Measurements from ENCODE around the gene SERGEF.

SERGEF gene

DNA sequence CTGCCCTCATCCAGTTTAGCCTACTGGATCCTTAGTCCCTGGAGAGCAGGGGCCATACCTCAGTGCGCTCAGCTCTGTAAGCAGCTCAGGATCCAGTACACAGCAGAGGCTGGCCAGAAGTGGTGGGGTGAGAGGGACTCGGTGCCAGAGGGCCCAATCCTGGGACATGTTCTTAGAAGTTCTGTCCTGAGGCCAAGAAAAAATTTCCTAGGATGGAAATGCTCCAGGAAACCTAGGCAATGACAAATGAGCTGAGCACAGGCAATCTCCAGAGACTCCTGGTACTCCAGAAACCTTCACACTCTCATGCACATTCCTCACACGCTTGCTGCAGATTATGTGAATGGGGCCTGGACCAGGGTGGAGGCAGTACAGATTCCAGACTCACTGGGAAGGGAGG, 89.6 kb downstream of the SERGEF start:
- Histone ChIP-seq H4K20me1 (ENCODE audit: control insufficient read depth, insufficient read depth, low read depth, low read length) (no peaks in the 10 kb centered on the region), H3K4me3 (ENCODE audit: low read length) (no peak overlapping the region), H3K9me3 (ENCODE audit: control insufficient read depth, insufficient read depth, low read length) (no peaks in the 10 kb centered on the region), H3K27me3 (ENCODE audit: control insufficient read depth, low read length) (no peaks in the 10 kb centered on the region), H3K36me3 (ENCODE audit: control insufficient read depth, low read length) (peaks cover 8% of the 10 kb centered on the region), H3F3A (ENCODE audit: control insufficient read depth, insufficient read depth) (no peaks in the 10 kb centered on the region), H3K4me2 (ENCODE audit: low read length) (no peak overlapping the region), H3K4me1 (ENCODE audit: control insufficient read depth, low read length) (no peaks in the 10 kb centered on the region), H3K79me2 (ENCODE audit: control insufficient read depth, low read length) (no peaks in the 10 kb centered on the region), H3K27ac (ENCODE audit: low read depth, low read length) (no peak overlapping the region), H3K9me2 (replicated peaks; ENCODE audit: control insufficient read depth, low read length) (no peaks in the 10 kb centered on the region)
- no peak for TF ChIP-seq EZH2phosphoT487 (IDR thresholded peaks at IDR 0.05; ENCODE audit: borderline replicate concordance, low read length)
- TF ChIP-seq, protein P1, sequence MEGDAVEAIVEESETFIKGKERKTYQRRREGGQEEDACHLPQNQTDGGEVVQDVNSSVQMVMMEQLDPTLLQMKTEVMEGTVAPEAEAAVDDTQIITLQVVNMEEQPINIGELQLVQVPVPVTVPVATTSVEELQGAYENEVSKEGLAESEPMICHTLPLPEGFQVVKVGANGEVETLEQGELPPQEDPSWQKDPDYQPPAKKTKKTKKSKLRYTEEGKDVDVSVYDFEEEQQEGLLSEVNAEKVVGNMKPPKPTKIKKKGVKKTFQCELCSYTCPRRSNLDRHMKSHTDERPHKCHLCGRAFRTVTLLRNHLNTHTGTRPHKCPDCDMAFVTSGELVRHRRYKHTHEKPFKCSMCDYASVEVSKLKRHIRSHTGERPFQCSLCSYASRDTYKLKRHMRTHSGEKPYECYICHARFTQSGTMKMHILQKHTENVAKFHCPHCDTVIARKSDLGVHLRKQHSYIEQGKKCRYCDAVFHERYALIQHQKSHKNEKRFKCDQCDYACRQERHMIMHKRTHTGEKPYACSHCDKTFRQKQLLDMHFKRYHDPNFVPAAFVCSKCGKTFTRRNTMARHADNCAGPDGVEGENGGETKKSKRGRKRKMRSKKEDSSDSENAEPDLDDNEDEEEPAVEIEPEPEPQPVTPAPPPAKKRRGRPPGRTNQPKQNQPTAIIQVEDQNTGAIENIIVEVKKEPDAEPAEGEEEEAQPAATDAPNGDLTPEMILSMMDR (IDR thresholded peaks at IDR 0.05; ENCODE audit: low read depth, low read length, poor library complexity, severe bottlenecking): no peak

DNA sequence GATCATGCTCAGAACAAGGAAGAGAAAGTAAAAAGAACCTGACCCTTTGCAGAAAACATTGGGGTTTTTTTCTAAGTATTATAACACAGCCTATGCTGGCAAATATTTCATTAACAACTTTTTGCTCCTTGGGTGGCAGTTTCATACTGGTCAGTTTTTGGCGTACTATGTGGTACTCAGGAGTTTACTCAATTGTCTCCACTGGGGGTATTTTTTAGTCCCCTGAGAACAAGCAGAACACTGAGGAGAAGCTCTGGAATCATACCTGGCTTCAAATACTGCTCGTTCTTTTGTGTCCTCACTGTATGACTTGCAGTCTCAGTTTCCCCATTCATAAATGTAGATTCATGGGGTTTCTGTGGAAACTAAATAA, 90.4 kb downstream of the SERGEF start:
- H3F3A ChIP-seq (ENCODE audit: control insufficient read depth, insufficient read depth): no peaks in the 10 kb centered on the region
- no peaks in the 10 kb centered on the region for H3K4me1 ChIP-seq (ENCODE audit: control insufficient read depth, low read length)
- H3K27ac ChIP-seq (ENCODE audit: low read depth, low read length): no peak overlapping the region
- H3K4me2 ChIP-seq (ENCODE audit: low read length): no peak overlapping the region
- TF ChIP-seq, protein P1 (IDR thresholded peaks at IDR 0.05; ENCODE audit: low read depth, low read length, poor library complexity, severe bottlenecking): no peak
- no peak for TF ChIP-seq EZH2phosphoT487 (IDR thresholded peaks at IDR 0.05; ENCODE audit: borderline replicate concordance, low read length)
- H3K9me3 ChIP-seq (ENCODE audit: control insufficient read depth, insufficient read depth, low read length): no peaks in the 10 kb centered on the region
- H3K4me3 ChIP-seq (ENCODE audit: low read length): no peak overlapping the region
- H3K9me2 ChIP-seq (replicated peaks; ENCODE audit: control insufficient read depth, low read length): no peaks in the 10 kb centered on the region
- H4K20me1 ChIP-seq (ENCODE audit: control insufficient read depth, insufficient read depth, low read depth, low read length): no peaks in the 10 kb centered on the region
- no peaks in the 10 kb centered on the region for H3K27me3 ChIP-seq (ENCODE audit: control insufficient read depth, low read length)
- no peaks in the 10 kb centered on the region for H3K79me2 ChIP-seq (ENCODE audit: control insufficient read depth, low read length)
- peaks cover 14% of the 10 kb centered on the region for H3K36me3 ChIP-seq (ENCODE audit: control insufficient read depth, low read length)

- no peak overlapping the region for H3K4me3 ChIP-seq (ENCODE audit: low read length)
- no peak overlapping the region for H3K4me2 ChIP-seq (ENCODE audit: low read length)
- TF ChIP-seq, protein P1 (IDR thresholded peaks at IDR 0.05; ENCODE audit: low read depth, low read length, poor library complexity, severe bottlenecking): no peak
- no peak for TF ChIP-seq EZH2phosphoT487 (IDR thresholded peaks at IDR 0.05; ENCODE audit: borderline replicate concordance, low read length)
- H3K4me1 ChIP-seq (ENCODE audit: control insufficient read depth, low read length): no peaks in the 10 kb centered on the region
- H3K9me3 ChIP-seq (ENCODE audit: control insufficient read depth, insufficient read depth, low read length): no peaks in the 10 kb centered on the region
- peaks cover 14% of the 10 kb centered on the region for H3K36me3 ChIP-seq (ENCODE audit: control insufficient read depth, low read length)
- H3K9me2 ChIP-seq (replicated peaks; ENCODE audit: control insufficient read depth, low read length): no peaks in the 10 kb centered on the region
- no peak overlapping the region for H3K27ac ChIP-seq (ENCODE audit: low read depth, low read length)
- no peaks in the 10 kb centered on the region for H3K79me2 ChIP-seq (ENCODE audit: control insufficient read depth, low read length)
- H4K20me1 ChIP-seq (ENCODE audit: control insufficient read depth, insufficient read depth, low read depth, low read length): no peaks in the 10 kb centered on the region
- no peaks in the 10 kb centered on the region for H3F3A ChIP-seq (ENCODE audit: control insufficient read depth, insufficient read depth)
- H3K27me3 ChIP-seq (ENCODE audit: control insufficient read depth, low read length): no peaks in the 10 kb centered on the region
Observed at GRCh38 chr11:17921659-17922415, 91.0 kb downstream of the SERGEF start.
